Keratinocyte (primary cell): ENCODE measurements around the gene CDH13. TPM values are rescaled to one million over a fixed set of nuclear protein-coding genes. Genes with fewer than 3 reads are reported as not detected.

Experiments
- DNase-seq: peaks from one replicate; pipeline ENCODE4 v3.0.0-alpha.2; 2011; ENCODE audit warnings: low read depth, missing footprints, low spot score
- FAIRE-seq: peaks from 2 replicates; lab custom pipeline; 2011; peaks lifted over from hg19 to GRCh38; lab: Jason Lieb, UNC
- H2AFZ ChIP-seq: 2 replicates; pipeline ENCODE4 v1.6.0; 2012; ENCODE audit warnings: low read length, control low read depth, inconsistent platforms; ENCODE audit not compliant: control insufficient read depth
- H3K27ac ChIP-seq: 2 replicates; pipeline ENCODE4 v1.5.1; 2011; ENCODE audit warnings: low read length; ENCODE audit not compliant: control insufficient read depth, insufficient read depth
- H3K27me3 ChIP-seq: 3 replicates; pipeline ENCODE4 v1.6.0; 2011; ENCODE audit warnings: low read length; ENCODE audit not compliant: control insufficient read depth, insufficient read depth; ENCODE audit errors: extremely low read depth
- H3K36me3 ChIP-seq, 2 experiments: 2 replicates in 1 of 2; 3 replicates in 1 of 2; pipeline ENCODE4 v1.5.1; 2011; ENCODE audit warnings: low read length in 2 of 2, mild to moderate bottlenecking in 1 of 2; ENCODE audit not compliant: control insufficient read depth in 2 of 2, insufficient read depth in 2 of 2; ENCODE audit errors: extremely low read depth in 1 of 2
- H3K4me1 ChIP-seq: 3 replicates; pipeline ENCODE4 v1.5.1; 2011; ENCODE audit warnings: low read length; ENCODE audit not compliant: control insufficient read depth, insufficient read depth; ENCODE audit errors: extremely low read depth
- H3K4me2 ChIP-seq: 3 replicates; pipeline ENCODE4 v1.6.0; 2011; ENCODE audit warnings: low read depth, low read length; ENCODE audit not compliant: control insufficient read depth, insufficient read depth; ENCODE audit errors: extremely low read depth
- H3K4me3 ChIP-seq, 3 experiments: fragments of 200-600 bp in 1 of 3; sonication (generic) in 1 of 3; 2 replicates in 2 of 3; 3 replicates in 1 of 3; pipeline ENCODE4 v1.5.1; 2011 to 2016; ENCODE audit warnings: low read length in 3 of 3, mild to moderate bottlenecking in 3 of 3, control low read depth in 2 of 3, inconsistent platforms in 1 of 3, low read depth in 1 of 3, mixed read lengths in 1 of 3, mixed run types in 1 of 3, moderate library complexity in 1 of 3; ENCODE audit not compliant: control insufficient read depth in 2 of 3, insufficient read depth in 2 of 3; ENCODE audit errors: extremely low read depth in 1 of 3
- H3K79me2 ChIP-seq: 2 replicates; pipeline ENCODE4 v1.6.0; 2012; ENCODE audit warnings: low read length; ENCODE audit not compliant: control insufficient read depth, insufficient read depth
- H3K9ac ChIP-seq: 3 replicates; pipeline ENCODE4 v1.6.0; 2011; ENCODE audit warnings: low read length; ENCODE audit not compliant: control insufficient read depth, insufficient read depth; ENCODE audit errors: extremely low read depth
- H3K9me1 ChIP-seq: 3 replicates; pipeline ENCODE4 v1.6.0; 2011; ENCODE audit warnings: low read length; ENCODE audit not compliant: control insufficient read depth, insufficient read depth; ENCODE audit errors: extremely low read depth
- H3K9me3 ChIP-seq: 2 replicates; pipeline ENCODE4 v1.5.1; 2012; ENCODE audit warnings: low read depth, low read length; ENCODE audit not compliant: control insufficient read depth
- H4K20me1 ChIP-seq: 3 replicates; pipeline ENCODE4 v1.6.0; 2011; ENCODE audit warnings: low read length; ENCODE audit not compliant: control insufficient read depth, insufficient read depth; ENCODE audit errors: extremely low read depth
- CTCF ChIP-seq, 3 experiments: IDR thresholded peaks in 1 of 3; conservative IDR thresholded peaks in 1 of 3; optimal IDR thresholded peaks in 1 of 3; 2 replicates in 2 of 3; 3 replicates in 1 of 3; pipeline versions ENCODE3 to v1.5.1; 2011; ENCODE audit warnings: low read length in 3 of 3, mild to moderate bottlenecking in 3 of 3, moderate library complexity in 2 of 3, control low read depth in 1 of 3, inconsistent platforms in 1 of 3; ENCODE audit not compliant: insufficient read depth in 2 of 3; ENCODE audit errors: extremely low read depth in 1 of 3
- EZH2 ChIP-seq: IDR thresholded peaks from one replicate; pipeline ENCODE4 v1.6.1; 2012; ENCODE audit warnings: inconsistent platforms, mild to moderate bottlenecking, low read length, moderate library complexity
- dilution Hi-C: fragments of 300-500 bp; cut with MboI; formaldehyde crosslinking; loops from one replicate; pipeline ENCODE4 v1.7.0; 2020; ENCODE audit warnings: low sequenced_read_pairs; ENCODE audit not compliant: extremely low pct_ligation_motif_present
- polyA plus RNA-seq, 5 experiments: library from polyadenylated mRNA; depleted of rRNA in 3 of 5; stranded (reverse) in 3 of 5; stranded (forward) in 1 of 5; unstranded in 1 of 5; fragments of >200 nt; gene quantifications; 1 replicate in 1 of 5; 2 replicates in 3 of 5; 3 replicates in 1 of 5; pipeline versions ENCODE4 v1.2.1 to v1.2.3, GENCODE V29; 2011 to 2012; ENCODE audit warnings: missing spikeins in 2 of 5, low read depth in 1 of 5, low replicate concordance in 1 of 5

CDH13 gene
- polyA plus RNA-seq, 1 donor (not counting 4 experiments of a cell fraction or from before 2014, with no cell fraction given): 111 TPM

GRCh38 chr16:83095941-83096692 lies 469.3 kb downstream of the CDH13 start:
- DNase-seq (no peak), FAIRE-seq (peak; percentile 43)

GRCh38 chr16:83098536-83098935 lies 471.8 kb downstream of the CDH13 start:
- H3K27me3 ChIP-seq: no peaks in the 10 kb centered on the region
- no peaks in the 10 kb centered on the region for H3K36me3 ChIP-seq
- no peak overlapping the region for H3K4me3 ChIP-seq
- H3K79me2 ChIP-seq: no peaks in the 10 kb centered on the region
- DNase-seq: no peak
- no peak overlapping the region for H3K4me2 ChIP-seq
- H3K9me1 ChIP-seq: no peaks in the 10 kb centered on the region
- H4K20me1 ChIP-seq: no peaks in the 10 kb centered on the region
- FAIRE-seq: no peak
- dilution Hi-C loops: no loop called here
- H3K9ac ChIP-seq: no peak overlapping the region
- peaks cover 20% of the 10 kb centered on the region for H3K4me1 ChIP-seq
- no peak overlapping the region for H2AFZ ChIP-seq
- no peak overlapping the region for H3K27ac ChIP-seq
- TF ChIP-seq CTCF (optimal IDR thresholded peaks at IDR 0.05 in 1 of 3, IDR thresholded peaks at IDR 0.05 in 1 of 3, conservative IDR thresholded peaks at IDR 0.05 in 1 of 3; ENCODE audit: extremely low read depth in 1 of 3, insufficient read depth in 2 of 3, low read length in 3 of 3): no peak
- no peak for TF ChIP-seq EZH2
- peaks cover 10% of the 10 kb centered on the region for H3K9me3 ChIP-seq

More at GRCh38 chr16:83095941-83096692, 469.3 kb downstream of the CDH13 start:
- no peak overlapping the region for H3K9ac ChIP-seq
- H4K20me1 ChIP-seq: no peaks in the 10 kb centered on the region
- H2AFZ ChIP-seq: no peak overlapping the region
- dilution Hi-C loops: no loop called here
- H3K36me3 ChIP-seq: no peaks in the 10 kb centered on the region
- no peak overlapping the region for H3K27ac ChIP-seq
- H3K4me2 ChIP-seq: peak overlapping the region; percentile 4
- no peaks in the 10 kb centered on the region for H3K27me3 ChIP-seq
- H3K4me1 ChIP-seq: peaks cover 13% of the 10 kb centered on the region
- TF ChIP-seq CTCF (optimal IDR thresholded peaks at IDR 0.05 in 1 of 3, IDR thresholded peaks at IDR 0.05 in 1 of 3, conservative IDR thresholded peaks at IDR 0.05 in 1 of 3; ENCODE audit: extremely low read depth in 1 of 3, insufficient read depth in 2 of 3, low read length in 3 of 3) (no peak), EZH2 (no peak)
- H3K9me3 ChIP-seq: peaks cover 10% of the 10 kb centered on the region
- no peaks in the 10 kb centered on the region for H3K79me2 ChIP-seq
- no peak overlapping the region for H3K4me3 ChIP-seq
- no peaks in the 10 kb centered on the region for H3K9me1 ChIP-seq
